ENCODE results near the gene CLDN2.

DNA sequence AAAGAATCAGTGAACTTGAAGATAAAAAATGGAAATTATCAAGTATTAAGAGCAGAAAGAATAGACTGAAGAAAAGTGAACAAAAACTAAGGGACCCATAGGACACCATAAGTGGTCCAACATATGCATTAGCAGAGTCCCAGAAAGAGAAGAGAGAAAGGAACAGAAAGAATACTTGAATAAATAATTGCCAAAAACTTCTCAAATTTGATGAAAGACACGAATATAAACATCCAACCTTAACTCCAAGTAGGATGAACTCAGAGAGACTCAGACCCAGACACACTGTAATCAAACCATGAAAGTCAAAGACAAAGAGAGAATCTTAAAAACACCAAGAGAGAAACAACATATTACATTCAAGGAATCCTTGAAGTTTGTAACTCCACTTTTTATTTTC, 44.1 kb downstream of the CLDN2 start:
- TF ChIP-seq, protein P1, sequence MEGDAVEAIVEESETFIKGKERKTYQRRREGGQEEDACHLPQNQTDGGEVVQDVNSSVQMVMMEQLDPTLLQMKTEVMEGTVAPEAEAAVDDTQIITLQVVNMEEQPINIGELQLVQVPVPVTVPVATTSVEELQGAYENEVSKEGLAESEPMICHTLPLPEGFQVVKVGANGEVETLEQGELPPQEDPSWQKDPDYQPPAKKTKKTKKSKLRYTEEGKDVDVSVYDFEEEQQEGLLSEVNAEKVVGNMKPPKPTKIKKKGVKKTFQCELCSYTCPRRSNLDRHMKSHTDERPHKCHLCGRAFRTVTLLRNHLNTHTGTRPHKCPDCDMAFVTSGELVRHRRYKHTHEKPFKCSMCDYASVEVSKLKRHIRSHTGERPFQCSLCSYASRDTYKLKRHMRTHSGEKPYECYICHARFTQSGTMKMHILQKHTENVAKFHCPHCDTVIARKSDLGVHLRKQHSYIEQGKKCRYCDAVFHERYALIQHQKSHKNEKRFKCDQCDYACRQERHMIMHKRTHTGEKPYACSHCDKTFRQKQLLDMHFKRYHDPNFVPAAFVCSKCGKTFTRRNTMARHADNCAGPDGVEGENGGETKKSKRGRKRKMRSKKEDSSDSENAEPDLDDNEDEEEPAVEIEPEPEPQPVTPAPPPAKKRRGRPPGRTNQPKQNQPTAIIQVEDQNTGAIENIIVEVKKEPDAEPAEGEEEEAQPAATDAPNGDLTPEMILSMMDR (conservative IDR thresholded peaks at IDR 0.05; ENCODE audit: low read length) = no peak
- no peak for TF ChIP-seq EZH2phosphoT487 (IDR thresholded peaks at IDR 0.05; ENCODE audit: borderline replicate concordance, low read depth, low read length)
